GM12872 (cell line): ENCODE measurements around the gene TMEM132D.

Experiments used
- CTCF ChIP-seq: IDR thresholded peaks from 3 replicates; pipeline ENCODE4 v1.5.1; 2011; ENCODE audit warnings: low read depth, mild to moderate bottlenecking, low read length, moderate library complexity; ENCODE audit not compliant: insufficient read depth

The TMEM132D gene

GRCh38 chr12:129821964-129822363 lies 81.9 kb downstream of the TMEM132D start:
- TF ChIP-seq CTCF: no peak

GRCh38 chr12:129819391-129819790 lies 84.4 kb downstream of the TMEM132D start:
- no peak for TF ChIP-seq CTCF

GRCh38 chr12:129815846-129816245 lies 88.0 kb downstream of the TMEM132D start:
- TF ChIP-seq CTCF: no peak

GRCh38 chr12:129811963-129812362 lies 91.9 kb downstream of the TMEM132D start:
- TF ChIP-seq CTCF: no peak

GRCh38 chr12:129807136-129807535 lies 96.7 kb downstream of the TMEM132D start:
- TF ChIP-seq CTCF: no peak

GRCh38 chr12:129791396-129791795 lies 112.4 kb downstream of the TMEM132D start:
- no peak for TF ChIP-seq CTCF

- no peak for TF ChIP-seq CTCF
These were observed 112.9 kb downstream of the TMEM132D start for GRCh38 chr12:129790930-129791329.

- TF ChIP-seq CTCF: no peak
These were observed 113.5 kb downstream of the TMEM132D start for GRCh38 chr12:129790331-129790730.
